ENCODE data around the gene AP3S2.

Gene AP3S2

DNA sequence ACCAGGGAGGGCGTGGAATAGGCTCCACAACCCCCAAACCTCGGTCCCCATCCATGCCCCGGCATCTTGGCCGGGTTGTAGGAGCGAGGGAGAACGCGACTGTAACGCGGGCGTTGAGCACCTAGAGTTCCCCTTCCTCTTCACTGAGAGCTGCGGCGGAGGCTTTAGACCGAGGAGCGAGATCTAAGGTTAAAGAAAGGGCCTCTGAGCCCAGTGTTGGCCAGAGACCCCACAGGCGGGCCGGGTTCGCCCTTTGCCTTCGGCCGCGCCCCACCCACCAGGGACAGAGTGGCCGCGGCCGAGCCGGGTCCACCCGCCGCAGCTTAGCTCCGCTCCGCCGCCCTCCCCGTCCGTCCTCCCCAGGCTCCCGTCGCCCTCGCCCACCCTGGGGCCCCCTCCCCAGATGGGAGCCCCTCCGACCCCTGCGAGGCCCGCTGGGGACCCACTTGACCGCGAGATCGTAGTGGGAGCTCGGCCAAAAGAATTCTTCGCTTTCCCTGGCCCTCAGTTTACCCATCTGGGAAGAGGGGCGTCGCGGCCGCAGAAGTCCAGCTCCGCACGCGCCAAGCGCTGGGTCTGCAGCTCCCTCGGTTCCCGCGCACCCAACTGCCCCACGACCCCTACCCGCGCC, 79.6 kb downstream of the AP3S2 start:
- DNase-seq (ENCODE audit: low read depth): no peak

DNA sequence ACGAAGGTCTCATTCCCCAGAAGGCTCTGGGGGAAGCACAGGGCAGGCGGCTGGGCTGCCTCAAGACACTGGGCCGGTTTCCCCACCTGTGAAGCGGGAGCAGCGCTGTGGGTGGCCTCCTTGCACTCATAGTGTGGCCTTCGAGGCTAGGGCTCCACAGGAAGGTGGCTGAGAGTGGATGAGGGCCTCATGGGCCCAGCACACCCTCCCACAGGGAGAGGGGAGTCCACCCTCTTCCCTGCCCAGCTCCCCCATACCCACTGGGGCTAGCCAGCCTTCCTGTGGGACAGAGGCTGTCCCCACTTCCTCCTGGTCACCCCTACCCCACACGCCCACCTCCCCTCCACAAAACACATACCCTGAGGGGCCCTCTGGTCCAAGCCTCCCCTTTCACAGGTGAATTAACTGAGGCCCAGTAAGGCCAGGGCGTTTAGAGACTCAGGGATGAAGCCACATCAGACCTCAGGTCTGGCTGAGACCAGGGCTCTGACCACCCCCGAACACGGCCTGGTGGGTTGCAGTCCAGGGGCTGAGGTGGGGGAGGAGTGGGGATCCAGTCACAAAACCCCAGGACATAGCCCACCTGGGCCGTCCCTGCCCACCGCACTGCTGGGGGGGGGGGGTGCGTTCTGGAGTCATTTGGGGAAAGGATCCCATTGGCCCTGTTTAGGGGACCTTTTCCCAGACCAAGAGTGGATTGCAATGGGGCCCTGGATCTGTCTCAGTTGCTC, 80.2 kb downstream of the AP3S2 start:
- no peak for DNase-seq (ENCODE audit: low read depth)

DNA sequence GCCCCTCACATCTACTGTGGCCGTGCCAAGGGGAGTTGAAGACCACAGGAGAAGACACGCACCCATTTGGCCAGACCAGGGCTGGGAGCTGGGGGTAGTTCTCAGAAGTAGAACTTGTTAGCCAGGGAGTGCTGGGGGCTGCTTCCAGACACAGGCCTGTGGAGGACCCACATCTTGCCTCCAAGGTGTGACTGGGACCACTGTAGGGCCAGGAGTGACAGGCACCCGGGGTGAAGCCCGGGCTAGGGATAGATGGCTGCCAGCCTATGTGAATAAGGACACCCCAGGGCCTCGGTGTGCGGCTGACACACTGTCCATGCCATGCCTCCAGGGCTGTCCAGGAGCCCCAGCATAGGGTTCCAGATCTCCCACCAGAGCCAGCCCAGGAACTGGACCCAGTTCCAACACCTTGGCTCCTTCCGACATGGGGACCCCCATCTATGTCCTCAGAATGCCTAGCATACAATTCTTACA, 80.9 kb downstream of the AP3S2 start:
- no peak for DNase-seq (ENCODE audit: low read depth)

DNA sequence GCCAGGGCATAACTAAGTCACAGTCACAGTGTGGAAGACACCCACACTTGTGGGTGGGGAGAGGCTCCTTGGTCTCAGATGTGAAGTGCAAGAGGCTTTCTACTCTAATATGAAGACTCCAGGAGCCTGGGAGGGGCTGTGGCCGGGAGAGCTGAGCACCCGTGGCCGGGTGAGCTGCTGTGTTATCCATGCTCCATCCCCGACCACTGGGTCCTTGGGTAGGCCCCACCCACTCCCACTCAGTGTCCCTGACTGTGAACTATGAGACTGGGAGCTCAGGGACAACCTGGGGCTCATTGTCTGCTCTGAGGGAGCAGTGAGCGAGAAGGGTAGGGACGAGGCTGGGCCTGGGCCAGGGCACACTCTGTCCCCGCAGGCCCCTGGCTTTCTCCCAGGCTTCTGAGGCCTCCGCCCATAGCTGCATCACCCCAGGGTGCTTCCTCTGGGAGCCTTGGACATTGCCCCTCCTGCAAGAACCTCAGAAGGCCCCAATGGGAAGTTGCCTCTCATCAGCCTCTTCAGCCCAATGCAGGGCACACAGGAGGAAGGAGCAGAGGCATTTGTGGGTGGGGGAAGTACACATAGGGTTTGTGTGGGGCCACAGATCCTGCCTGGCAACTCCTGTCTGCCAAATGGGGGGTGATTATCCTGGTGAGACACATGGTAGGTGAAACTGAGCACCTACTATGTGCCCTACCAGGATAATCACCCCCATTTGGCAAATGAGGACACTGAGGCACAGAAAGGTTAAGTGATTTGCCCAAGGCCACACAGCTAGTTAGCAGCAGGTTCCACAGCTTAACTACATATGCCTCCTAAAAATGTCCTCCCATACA, 81.6 kb downstream of the AP3S2 start:
- no peak for DNase-seq (ENCODE audit: low read depth)

DNA sequence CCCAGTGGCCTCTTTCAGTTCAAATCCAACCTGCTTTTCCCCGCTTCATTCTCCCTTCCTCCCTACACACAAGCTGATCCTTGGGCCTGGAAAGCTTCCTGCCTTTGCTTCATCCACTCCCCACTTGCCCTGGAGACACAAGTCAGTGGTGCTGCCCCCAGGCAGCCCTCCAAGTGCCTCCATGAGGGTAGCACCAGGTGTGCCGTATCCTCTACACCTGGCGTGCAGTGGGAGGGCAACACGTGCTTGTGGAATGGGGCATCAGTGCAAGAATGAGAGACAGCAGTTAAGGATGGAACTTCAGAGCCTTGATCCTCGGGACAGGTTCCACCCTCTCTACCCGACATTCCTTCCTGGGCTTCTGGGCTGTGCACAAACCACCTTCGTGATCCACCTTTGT, 83.0 kb downstream of the AP3S2 start:
- no peak for DNase-seq (ENCODE audit: low read depth)

DNA sequence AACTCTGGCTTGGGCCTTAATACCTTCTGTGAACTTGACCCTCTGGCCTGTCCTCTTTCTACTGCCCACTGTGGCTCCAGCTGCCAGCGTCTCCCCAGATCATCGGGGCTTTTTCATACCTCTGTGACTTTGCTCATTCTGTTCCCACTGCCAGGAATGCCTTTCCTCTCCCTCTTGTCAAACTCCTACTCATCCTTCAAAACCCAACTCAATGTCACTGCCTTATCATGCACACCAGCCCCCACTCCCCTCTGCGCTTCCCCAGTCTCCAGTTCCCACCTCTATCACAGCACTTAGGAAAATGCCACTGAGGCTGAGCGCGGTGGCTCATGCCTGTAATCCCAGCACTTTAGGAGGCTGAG, 84.0 kb downstream of the AP3S2 start:
- DNase-seq (ENCODE audit: low read depth): no peak

DNA sequence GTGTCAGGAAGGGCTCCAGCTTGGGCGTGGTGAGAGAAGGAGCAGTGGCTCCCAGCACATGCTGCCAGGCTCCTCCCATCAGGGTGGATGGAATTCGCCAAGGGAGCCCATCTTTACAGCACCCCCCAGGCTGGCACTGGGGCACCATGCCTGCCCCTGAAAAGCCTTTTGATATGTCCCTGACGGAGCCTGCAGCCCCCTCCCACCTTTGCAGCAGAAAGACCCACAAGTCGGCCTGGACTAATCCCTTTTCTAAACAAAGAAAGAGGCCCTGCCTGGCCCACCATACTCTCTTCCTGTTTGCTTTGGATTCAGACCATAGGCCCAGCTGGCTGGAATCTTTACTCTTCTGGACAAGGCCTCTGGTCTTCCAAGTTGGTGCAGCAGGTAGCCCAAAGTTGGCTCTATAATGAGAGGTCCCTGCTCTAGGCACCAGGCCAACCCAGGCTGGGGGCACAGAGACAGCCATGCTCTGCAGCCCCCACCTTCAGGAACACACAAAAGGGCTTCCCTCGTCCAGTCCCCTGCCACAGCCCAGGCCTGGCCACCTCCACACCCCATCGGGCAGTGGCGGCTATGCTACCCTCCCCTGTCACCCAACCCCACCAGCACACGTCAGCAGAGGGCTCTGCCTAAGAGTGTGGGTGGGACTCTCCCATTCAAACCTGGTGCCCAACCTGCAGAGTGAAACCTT, 84.6 kb downstream of the AP3S2 start:
- no peak for DNase-seq (ENCODE audit: low read depth)

DNA sequence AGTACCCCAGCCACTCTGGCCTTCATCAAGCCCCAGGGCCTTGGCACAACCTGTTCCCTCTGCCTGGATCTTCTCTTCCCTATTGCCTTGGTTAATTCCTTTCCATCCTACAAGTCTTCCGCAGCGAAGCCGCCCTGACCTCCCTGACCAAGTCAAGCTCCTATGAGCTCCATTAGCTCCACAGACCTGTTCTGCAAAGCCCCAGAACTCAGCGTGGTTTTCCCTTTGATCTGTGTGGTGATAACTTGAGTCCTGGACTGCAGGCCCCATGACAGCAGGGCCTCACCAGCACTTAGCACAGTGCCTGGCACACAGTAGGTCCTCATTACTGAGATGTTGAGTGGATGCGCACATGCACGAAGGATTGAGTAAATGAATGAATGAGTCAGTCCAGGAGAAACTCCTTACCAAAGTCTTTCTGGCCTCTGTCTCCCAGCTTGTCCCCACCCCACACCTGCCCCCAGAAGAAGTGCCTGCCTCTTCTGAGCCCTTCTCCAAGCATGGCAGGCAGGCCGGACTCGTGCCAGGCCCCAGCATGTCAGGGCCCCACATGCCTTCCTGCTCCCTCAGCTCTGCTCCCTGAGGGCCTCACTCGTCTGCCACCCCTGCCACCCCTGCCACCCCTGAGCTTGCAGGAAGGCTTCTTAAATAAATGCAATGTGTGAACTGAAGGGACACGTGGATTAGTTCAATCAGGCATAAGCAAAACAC, 85.5 kb downstream of the AP3S2 start:
- no peak for DNase-seq (ENCODE audit: low read depth)

DNA sequence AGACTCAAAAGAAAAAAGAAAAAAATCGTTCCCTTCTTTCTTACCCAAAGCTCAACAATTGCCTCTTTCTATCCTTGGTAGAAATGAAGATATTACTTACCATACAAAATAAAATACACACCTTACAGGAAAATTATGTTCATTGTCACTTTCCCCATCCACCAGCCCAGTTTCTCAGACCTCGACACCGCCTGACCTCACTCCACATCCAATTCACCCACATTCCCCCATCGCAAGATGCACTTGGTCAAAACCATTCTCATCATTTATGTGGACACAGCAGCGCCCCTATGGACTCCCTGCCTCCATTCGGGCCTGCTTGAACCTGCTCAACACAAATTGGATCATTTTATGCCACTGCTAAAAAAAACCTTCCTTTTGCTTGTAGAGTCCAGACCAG, 86.1 kb downstream of the AP3S2 start:
- DNase-seq (ENCODE audit: low read depth): no peak

DNA sequence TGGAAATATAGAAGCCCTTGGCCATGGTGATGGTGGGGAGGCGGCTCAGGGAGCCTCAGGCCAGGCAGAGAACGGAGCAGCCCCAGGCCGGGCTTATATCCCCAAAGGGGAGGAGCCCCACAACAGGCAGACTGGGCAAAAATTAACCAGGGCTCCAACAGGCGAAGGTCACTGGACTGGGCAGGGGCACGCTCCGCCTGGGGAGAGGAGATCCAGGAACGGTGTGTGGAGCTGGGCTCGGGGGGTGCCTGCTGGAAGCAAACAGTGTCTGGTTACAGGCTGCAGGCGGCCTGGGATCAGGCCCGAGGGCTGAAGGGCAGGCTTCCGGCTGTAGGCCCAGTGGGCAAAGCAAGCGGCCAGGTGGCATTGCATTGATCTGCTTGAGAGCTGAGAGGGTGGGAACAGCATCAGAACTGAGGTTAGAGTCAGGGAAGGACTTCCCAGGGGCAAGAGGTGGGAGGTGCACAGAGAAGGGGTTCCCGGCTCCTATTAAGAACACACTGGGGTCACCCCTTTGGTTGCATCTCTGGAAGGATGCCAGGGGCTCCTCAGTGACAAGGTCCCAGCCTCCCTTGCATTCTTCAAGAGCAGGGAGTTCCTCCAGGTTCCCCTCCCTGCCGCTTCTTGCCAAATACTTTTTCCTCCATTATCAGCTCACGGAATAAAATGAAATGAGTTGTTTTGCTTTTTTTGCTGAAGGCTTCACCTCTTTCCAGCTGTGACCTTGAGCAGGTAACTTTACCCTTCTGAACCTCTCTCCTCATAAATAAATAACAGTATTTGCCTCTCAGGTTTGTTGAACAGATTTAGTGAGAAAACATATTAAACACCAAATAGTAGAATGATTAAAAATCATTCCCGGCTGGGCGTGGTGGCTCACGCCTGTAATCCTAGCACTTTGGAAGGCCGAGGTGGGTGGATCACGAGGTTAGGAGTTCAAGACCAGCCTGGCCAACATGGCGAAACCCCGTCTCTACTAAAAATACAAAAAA, 86.9 kb downstream of the AP3S2 start:
- DNase-seq (ENCODE audit: low read depth): no peak

DNA sequence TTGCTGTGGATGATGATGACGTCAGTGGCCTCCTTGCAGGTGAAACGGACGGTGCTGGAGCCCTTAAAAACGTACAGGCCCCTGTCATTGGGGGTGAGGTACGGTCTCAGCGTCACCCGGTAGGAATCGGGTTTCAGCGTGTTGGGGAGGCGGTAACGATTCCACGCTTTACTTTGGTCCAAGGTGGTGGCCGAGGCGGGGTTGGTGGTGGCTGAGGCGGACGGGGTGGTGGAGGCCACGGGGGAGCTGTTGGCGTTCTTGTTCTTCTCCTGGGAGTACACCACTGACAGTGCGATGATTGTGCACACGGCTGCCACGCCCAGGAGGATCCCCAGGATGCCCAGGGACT, 87.6 kb downstream of the AP3S2 start:
- no peak for DNase-seq (ENCODE audit: low read depth)

DNA sequence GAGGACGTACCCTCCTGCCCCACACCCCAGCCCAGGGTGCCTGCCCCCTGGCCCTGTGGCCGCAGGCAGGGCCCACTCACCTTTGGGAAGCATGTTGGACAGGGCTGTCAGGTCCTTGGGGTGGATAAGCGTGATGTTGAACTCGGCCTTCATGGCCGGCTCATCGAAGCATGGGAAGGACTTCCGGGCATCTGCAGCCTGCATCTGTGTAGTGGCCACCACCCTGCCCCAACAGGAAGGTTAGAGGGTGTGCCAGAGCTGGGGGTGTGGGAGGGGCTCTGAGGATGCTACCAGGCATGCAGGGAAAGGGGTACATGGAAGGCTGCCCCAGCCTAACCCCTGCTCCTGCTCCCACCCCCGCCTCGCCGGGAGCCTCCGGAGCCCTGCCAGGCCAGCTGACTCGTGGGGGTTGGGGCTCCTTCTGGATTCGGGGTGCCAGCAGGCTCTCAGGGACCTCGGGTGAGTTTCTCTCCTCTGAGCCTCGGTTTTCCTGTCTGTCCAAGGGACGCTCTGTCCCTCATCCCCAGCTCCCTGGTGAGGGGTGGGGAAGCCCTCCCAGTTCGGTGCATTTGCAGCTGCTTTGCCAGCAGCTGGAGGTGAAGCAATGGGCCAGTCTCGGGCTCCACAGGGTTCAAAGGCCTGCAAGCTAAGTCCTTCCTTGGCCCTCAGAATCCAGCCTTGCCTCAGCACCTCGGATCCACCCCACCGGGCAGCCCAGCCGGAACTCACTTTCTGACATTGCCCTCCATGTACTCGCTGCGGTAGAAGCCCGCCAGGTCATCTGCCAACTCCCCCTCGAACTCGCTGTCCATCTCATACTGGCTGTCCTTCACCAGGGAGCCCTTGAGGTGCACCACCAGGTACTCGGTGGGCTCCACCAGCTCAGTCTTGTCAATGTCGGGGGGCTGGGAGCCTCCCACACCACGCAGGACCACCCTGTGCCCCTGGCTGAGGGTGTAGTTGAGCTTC, 88.3 kb downstream of the AP3S2 start:
- no peak for DNase-seq (ENCODE audit: low read depth)

DNA sequence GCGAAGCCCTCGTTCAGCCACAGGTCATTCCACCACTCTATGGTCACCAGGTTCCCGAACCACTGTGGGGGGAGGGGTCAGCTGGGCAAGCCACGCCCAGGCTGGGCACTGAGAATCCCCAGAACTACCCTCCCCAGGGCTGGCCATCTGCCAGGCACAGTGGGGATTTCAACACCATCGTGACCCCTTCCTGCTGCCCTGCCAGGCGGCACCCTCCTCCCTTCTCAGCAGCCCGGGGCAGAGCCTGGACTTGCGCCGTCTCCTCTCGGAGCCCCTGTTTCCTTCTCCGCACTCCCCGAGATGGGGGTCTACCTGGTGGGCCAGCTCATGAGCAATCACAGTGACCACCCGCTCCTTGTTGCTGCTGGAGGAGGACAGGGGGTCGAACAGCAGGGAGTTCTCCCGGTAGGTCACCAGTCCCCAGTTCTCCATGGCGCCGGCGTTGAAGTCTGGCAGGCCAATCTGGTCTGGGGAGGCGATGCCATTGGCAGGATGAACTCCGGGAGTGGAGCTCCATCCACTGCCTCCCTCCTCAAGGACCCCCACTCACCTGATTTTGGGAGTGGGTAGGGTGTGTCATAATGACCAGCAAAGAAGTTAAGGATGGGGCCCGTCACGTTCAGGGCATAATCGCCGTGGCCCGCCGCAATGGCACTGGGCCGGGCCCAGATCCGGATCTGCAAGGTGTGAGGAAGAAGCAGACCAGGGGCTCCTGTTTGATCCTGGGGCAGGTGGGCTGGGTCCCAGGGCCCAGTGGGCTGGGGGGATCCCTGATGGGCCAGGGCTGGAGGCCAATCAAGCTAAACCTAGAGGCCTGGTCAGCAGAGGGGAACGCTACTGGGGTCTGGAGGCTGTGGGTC, 89.6 kb downstream of the AP3S2 start:
- DNase-seq (ENCODE audit: low read depth): no peak

DNA sequence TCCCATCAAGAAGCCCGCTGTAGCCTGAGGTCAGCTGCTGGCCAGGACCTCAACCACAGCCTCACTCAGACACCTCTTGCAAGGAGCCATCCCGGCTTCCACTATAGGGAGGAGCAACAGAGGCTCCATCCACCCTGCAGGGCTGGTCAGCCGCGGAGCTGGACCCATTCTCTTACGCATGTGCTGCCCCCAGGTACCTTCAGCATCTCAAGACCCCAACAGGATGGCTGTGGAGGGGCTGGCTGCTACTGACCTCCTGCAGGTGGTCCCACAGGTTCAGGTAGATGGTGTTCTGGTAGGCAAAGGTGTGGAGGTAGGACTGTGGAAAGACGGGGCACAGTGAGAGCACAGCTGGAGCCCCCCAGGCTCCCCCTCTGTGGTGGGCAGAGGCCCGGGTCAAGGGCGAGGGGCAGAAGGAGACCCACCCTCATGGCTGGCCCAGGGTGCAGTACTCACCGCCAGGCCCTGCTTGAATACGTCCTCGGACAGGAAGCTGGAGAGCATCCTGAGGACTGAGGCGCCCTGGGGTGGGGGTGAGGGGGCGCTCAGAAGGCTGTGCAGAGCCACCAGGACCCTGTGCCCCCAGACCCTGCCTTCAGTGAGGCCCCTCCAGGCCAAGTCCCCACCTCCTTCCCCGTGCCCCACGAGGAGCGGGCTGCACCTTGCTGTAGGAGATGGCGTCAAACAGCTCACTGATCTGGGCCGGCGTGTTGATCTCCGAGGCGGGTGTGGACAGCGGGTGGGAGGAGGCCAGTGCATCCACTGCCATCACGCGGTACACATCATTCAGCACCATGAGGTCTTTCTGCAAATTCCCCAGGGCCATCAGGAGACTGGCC, 90.6 kb downstream of the AP3S2 start:
- no peak for DNase-seq (ENCODE audit: low read depth)

DNA sequence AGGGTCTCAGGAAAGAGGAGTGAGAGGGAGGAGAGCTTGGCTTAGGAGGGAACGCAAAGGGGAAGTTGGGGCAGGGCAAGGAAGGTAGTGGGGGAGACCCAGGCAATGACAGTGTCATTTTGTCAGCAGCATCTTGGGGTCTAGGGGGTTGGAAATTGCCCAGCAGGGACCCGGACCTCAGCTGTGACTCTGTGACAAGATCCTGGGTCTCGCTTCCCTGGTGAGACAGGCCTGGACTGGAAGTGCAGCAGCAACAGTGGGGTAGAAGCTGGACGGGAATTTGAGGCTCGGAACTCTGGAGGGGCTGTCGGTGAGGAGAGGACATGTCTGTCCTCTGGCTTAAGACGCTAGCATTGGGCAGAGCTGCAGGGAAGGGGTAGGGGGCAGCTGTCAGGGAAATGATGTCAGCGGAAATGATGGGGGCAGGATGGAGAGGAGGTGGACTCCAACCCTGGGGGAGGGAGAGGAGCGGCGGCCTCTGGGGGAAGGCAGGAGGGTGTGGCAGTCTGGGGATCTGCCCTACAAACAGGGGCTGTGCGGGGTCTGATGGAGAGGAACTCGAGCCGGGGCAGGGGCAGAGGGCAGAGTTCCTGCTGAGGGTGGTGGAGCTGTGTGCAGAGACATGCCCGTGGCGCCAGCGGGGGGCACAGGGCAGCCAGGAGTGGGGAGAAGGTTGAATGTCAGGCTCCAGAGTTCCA, 91.4 kb downstream of the AP3S2 start:
- DNase-seq (ENCODE audit: low read depth): no peak

DNA sequence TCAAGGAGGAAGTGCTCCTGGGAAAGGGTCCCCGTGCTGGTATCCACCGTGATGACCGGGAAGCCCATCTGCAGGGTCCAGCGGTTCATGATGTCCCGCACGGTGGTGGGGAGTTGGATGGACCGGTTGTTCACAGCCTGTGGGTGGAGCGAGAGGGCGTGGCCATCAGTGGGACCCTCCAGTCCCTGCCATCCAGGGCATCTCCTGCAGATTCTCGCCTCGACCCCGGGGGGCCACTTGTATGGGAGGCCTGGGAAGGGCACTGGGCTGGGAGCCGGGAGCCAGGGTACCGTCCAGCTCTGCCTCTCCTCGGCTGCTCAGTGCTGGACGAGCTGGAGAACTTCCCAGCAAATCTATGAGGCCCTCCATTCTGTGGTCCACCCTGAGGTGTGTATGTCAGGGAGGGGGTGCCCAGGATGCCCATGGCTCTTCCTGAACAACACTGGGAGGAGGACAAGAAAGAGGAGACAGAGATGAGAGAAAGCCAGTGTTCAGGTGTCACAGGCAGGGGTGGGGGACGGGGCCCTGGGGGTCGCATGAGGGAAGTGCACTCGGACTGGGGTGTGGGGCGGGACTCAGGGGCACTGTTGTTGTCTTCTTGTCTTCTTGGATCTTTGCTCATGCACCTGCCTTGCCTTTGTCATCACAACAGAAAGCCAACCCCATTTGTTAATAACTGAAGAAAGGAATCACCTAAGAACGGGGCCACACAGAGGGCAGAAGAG, 92.2 kb downstream of the AP3S2 start:
- no peak for DNase-seq (ENCODE audit: low read depth)
